ENCODE data around the gene TEX44.

TEX44 gene

DNA sequence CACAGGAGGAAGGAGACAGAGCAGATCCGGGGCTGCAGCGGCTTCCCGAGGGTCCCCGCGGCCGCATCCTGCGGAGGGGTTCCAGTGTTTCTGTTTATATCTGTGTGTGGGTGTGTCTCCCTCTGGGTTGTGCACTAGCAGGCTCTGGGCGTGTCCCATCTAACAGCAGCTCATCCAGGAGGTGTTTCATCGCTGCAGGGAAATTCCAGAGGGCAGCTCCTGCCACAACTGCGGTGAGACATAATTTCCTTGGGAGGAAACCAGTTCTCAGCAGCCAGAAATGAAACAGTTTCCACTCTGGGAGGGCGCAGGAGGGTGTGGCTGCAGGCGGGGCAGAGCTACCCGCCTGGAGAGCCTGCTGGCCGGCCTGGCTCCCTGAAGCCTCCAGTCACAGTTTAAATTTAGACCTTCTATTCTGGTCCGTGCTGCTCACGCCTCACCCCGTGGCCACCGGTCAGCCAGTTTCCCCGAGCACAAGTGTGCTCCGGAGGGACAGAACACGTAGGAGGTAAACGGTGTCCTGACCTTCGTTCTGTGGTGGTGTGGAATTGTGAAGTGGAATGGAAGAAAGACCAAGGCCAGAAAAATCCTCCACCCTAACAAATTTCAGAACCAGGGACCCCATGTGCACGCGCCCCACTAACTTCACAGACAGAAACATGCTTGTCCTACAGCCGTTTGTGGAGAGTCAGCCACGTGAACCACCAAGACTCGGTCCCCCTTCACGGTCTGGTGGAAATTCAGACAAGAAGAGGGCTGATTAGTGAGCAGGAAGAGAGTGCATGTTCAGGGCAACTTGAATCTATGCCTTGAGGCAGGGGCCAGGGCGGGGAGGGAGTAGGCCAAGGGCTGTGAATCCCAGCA lies 50.2 kb downstream of the TEX44 start:
- Histone ChIP-seq H3K36me3 (ENCODE audit: control insufficient read depth, insufficient read depth, low read length) (no peaks in the 10 kb centered on the region), H3K4me3 (ENCODE audit: low read depth, low read length) (peak overlapping the region; percentile 9; the same call in 1 of the 2 replicates), H3K9ac (ENCODE audit: low read length) (peak overlapping the region; percentile 39), H3K9me3 (ENCODE audit: control insufficient read depth, insufficient read depth, low read depth, low read length) (no peaks in the 10 kb centered on the region), H3K27me3 (ENCODE audit: control insufficient read depth, insufficient read depth, low read length) (no peaks in the 10 kb centered on the region), H3K27ac (ENCODE audit: low read depth, low read length) (peak overlapping the region; percentile 16; the same call in 1 of the 2 replicates), H3K4me1 (ENCODE audit: control insufficient read depth, insufficient read depth, low read length) (peaks cover 34% of the 10 kb centered on the region; the same call in 1 of the 2 replicates)

GRCh38 chr2:231643495-231643888 lies 50.8 kb downstream of the TEX44 start:
- peak overlapping the region; percentile 16; the same call in 1 of the 2 replicates for H3K27ac ChIP-seq (ENCODE audit: low read depth, low read length)
- no peak overlapping the region for H3K4me3 ChIP-seq (ENCODE audit: low read depth, low read length)
- peaks cover 34% of the 10 kb centered on the region; the same call in 1 of the 2 replicates for H3K4me1 ChIP-seq (ENCODE audit: control insufficient read depth, insufficient read depth, low read length)

More at GRCh38 chr2:231643495-231643888, 50.8 kb downstream of the TEX44 start:
- Histone ChIP-seq H3K9ac (ENCODE audit: low read length) (peak overlapping the region; percentile 39), H3K27me3 (ENCODE audit: control insufficient read depth, insufficient read depth, low read length) (no peaks in the 10 kb centered on the region), H3K9me3 (ENCODE audit: control insufficient read depth, insufficient read depth, low read depth, low read length) (no peaks in the 10 kb centered on the region), H3K36me3 (ENCODE audit: control insufficient read depth, insufficient read depth, low read length) (no peaks in the 10 kb centered on the region)
